ENCODE results near the gene TMEM242. TPM values are rescaled to one million over a fixed set of nuclear protein-coding genes. Genes with fewer than 3 reads are reported as not detected.

Gene TMEM242
- total RNA-seq (10 to 100 TPM in 3 of 7 donors, 1 to 10 TPM in 4; 5.6 to 16.0 (median 9.2) TPM), polyA plus RNA-seq (1 to 10 TPM; 3.7 to 6.7 (median 5.8) TPM)
- long read RNA-seq, donor 1, full-length matches to known transcripts, result 12 of 28 reads
- long read RNA-seq, donor 1, partial matches to known transcripts, result 16 of 28 reads
- long read RNA-seq, donor 1, other reads (novel, unspliced or antisense), result 0 of 28 reads
- long read RNA-seq, donor 2, full-length matches to known transcripts, result 6 of 13 reads
- long read RNA-seq, donor 2, partial matches to known transcripts, result 7 of 13 reads
- long read RNA-seq, donor 2, other reads (novel, unspliced or antisense), result 0 of 13 reads

DNA sequence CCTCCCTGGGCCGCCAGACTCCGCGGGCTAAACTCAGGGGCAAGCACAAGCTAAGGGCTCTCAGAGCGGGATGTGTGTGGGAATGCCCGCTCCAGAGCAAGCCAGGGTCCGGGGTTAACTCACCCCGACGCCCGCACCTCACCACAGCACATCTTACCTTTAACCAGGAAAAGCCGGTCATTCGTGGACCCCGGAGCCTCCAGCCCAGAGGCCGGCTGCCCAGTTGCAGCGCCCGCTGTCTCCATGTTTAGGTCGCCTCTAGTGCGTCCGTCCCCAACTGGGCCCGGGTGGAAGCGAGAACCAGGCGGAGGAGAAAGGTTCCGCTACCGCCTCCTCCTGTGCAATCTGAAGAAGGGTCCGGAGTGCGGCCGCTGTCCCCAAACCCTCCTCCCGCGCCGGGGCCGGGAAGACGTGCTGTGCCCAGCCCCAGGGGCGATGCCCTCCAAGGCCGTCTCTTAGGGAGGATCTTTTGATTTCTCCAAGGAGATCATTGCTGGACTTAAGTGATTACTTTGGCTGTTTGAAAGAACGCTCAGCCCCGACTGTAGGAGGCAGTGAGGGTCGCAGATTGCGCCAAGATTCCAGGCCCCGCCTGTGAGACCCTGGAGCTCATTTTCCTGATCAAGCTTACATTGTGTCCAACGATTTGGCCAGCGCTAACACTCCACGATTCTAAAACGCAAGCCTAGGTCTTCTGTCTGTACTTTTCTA is at the start of gene TMEM242:
TMEM242 (minus strand) TSS at position 265 of the 711 bp plus-strand sequence; CDS start at position 245, 20 bp downstream.
- Histone ChIP-seq H3K4me1 (peaks cover 12 to 42% (median 24%) of the 10 kb centered on the region in 6 donors), H3K9me3 (no peaks in the 10 kb centered on the region), H3K27me3 (replicated peaks in 1 of 7) (peaks cover 0 to 7% (median 0%) of the 10 kb centered on the region in 7 donors), H3K27ac (peak within 1 kb of the TSS; percentile 67 to 94 (median 92)), H3K4me3 (peak within 1 kb of the TSS; percentile 72 to 96 (median 80)), H3K36me3 (peaks cover 0 to 23% (median 10%) of the 10 kb centered on the region in 6 donors)
- WGBS, 5 donors, result 0% methylated on average over 37 to 42 of the region's 42 CpGs
- TF ChIP-seq, protein P1, sequence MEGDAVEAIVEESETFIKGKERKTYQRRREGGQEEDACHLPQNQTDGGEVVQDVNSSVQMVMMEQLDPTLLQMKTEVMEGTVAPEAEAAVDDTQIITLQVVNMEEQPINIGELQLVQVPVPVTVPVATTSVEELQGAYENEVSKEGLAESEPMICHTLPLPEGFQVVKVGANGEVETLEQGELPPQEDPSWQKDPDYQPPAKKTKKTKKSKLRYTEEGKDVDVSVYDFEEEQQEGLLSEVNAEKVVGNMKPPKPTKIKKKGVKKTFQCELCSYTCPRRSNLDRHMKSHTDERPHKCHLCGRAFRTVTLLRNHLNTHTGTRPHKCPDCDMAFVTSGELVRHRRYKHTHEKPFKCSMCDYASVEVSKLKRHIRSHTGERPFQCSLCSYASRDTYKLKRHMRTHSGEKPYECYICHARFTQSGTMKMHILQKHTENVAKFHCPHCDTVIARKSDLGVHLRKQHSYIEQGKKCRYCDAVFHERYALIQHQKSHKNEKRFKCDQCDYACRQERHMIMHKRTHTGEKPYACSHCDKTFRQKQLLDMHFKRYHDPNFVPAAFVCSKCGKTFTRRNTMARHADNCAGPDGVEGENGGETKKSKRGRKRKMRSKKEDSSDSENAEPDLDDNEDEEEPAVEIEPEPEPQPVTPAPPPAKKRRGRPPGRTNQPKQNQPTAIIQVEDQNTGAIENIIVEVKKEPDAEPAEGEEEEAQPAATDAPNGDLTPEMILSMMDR (IDR thresholded peaks at IDR 0.05 in 8 of 11, conservative IDR thresholded peaks at IDR 0.05 in 3 of 11), result peak in 10 of 11 experiments; percentile 16 to 60 (median 34)
- TF ChIP-seq POLR2AphosphoS5 (IDR thresholded peaks at IDR 0.05) (peak; percentile 91 to 94 (median 93)), POLR2A (IDR thresholded peaks at IDR 0.05) (peak in 2 of 3 donors; percentile 50 to 61)
- intact Hi-C loops (cut with DNase I; ENCODE audit: low total_unique reads), result loop anchor here (10.0 kb wide), 1 partner anchor 61 kb away; the partner anchor contains the start of gene ZDHHC14
- peak; percentile 96 for DNase-seq

GRCh38 chr6:157372501-157373280 is 49.4 kb upstream of the TMEM242 start:
- no peaks in the 10 kb centered on the region for H3K9me3 ChIP-seq
- no peaks in the 10 kb centered on the region for H3K36me3 ChIP-seq
- TF ChIP-seq, protein P1 (IDR thresholded peaks at IDR 0.05 in 8 of 11, conservative IDR thresholded peaks at IDR 0.05 in 3 of 11), result no peak
- TF ChIP-seq POLR2AphosphoS5 (IDR thresholded peaks at IDR 0.05) (no peak), POLR2A (IDR thresholded peaks at IDR 0.05) (no peak)
- peaks cover 0 to 47% (median 3%) of the 10 kb centered on the region in 7 donors for H3K27me3 ChIP-seq (replicated peaks in 1 of 7)
- H3K27ac ChIP-seq, result no peak overlapping the region
- intact Hi-C loops (cut with DNase I; ENCODE audit: low total_unique reads), result no loop called here
- no peak overlapping the region for H3K4me3 ChIP-seq
- DNase-seq, result no peak
- peaks cover 11 to 19% (median 14%) of the 10 kb centered on the region in 6 donors for H3K4me1 ChIP-seq
- WGBS, 5 donors, result 89 to 94% (median 92%) methylated on average over 10 of the region's 10 CpGs

DNA sequence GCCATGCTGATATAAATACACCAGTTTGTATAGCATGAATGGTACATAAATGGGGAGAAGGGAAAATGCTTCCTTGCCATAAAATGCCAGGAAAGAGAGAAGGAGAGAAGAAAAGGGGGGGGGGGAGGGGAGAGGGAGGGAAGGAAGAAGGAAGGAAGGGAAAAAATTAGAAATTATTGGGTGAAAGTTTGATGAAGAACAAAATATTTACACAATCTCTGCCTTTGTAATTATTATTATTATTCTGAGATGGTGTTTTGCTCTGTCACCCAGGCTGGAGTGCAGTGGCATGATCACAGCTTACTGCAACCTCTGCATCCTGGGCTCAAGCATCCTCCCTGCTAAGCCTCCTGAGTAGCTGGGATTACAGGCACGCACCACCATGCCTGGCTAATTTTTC is 47.4 kb upstream of the TMEM242 start:
- DNase-seq, result no peak
- 82 to 100% (median 90%) methylated on average over 1 of the region's 1 CpG for WGBS, 5 donors
- intact Hi-C loops (cut with DNase I; ENCODE audit: low total_unique reads), result no loop called here
- H3K36me3 ChIP-seq, result no peaks in the 10 kb centered on the region
- no peak overlapping the region for H3K4me3 ChIP-seq
- no peaks in the 10 kb centered on the region for H3K9me3 ChIP-seq
- peaks cover 0 to 65% (median 3%) of the 10 kb centered on the region in 7 donors for H3K27me3 ChIP-seq (replicated peaks in 1 of 7)
- no peak overlapping the region for H3K27ac ChIP-seq
- TF ChIP-seq POLR2A (IDR thresholded peaks at IDR 0.05) (no peak), POLR2AphosphoS5 (IDR thresholded peaks at IDR 0.05) (no peak)
- TF ChIP-seq, protein P1 (IDR thresholded peaks at IDR 0.05 in 8 of 11, conservative IDR thresholded peaks at IDR 0.05 in 3 of 11), result no peak
- H3K4me1 ChIP-seq, result peaks cover 11 to 19% (median 14%) of the 10 kb centered on the region in 6 donors

All from spleen (tissue), 13 donors.